ENCODE measurements around the gene ISLR.

The ISLR gene

DNA sequence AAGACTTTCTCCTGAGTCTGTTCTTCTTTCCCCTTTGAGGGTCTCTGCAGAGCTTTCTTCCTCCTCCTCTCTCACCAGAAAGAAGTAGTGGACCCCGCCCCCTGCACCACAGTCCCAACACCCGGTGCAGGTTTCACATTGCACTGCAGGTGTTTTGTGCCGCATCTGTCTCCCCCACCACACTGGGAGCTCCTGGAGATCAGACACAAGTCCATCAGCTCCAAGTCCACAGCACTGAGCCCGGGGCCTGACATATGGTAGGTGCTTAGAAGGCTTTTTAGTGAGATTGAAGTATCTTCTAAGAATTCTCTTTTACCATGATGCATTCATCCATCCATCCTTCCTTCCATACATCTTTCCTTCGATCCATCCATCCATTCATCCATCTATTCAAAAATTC is 19.2 kb downstream of the ISLR start:
- DNase-seq (ENCODE audit: low read depth in 2 of 3, low spot score in 1 of 3), result no peak

DNA sequence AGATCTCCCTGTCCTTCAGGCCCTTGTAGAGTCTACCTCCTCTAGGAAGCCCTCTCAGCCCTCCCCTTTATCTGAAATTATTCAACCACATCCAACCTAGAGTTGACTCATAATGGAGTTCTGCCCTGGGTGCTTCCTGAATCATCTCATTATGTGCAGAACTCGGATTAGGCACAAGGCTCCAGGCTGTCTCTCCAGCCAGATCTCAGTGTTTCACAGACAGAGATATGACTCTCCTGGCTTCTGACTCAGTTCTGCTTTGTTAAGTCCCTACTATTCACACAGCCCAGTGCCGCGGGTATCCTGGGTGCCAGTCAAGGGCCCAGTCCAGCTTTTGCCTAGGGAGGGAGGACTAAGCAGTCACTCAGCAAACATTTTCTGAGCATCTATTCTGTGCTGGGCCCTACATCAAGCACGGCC is 19.8 kb downstream of the ISLR start:
- no peak for DNase-seq (ENCODE audit: low read depth in 2 of 3, low spot score in 1 of 3)

DNA sequence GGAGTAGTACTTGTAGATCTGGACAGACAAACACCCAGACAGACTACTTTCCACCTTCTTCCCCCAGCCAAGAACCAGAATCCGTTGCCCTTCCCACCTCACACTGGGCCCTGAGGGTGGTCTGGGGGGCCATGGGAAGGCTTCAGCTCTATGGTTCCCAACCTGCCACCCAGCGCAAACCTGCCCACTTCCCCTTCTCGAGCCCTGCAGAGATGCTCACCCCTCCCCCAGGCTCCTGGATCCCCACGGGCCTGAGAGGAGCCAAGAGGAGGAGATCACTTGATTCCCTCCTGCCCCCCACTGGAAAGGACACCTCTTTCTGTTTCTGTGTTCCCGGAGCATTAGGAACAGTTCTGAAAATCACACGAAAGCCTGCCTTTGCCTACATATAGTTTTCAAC is 20.4 kb downstream of the ISLR start:
- DNase-seq (ENCODE audit: low read depth in 2 of 3, low spot score in 1 of 3), result no peak

DNA sequence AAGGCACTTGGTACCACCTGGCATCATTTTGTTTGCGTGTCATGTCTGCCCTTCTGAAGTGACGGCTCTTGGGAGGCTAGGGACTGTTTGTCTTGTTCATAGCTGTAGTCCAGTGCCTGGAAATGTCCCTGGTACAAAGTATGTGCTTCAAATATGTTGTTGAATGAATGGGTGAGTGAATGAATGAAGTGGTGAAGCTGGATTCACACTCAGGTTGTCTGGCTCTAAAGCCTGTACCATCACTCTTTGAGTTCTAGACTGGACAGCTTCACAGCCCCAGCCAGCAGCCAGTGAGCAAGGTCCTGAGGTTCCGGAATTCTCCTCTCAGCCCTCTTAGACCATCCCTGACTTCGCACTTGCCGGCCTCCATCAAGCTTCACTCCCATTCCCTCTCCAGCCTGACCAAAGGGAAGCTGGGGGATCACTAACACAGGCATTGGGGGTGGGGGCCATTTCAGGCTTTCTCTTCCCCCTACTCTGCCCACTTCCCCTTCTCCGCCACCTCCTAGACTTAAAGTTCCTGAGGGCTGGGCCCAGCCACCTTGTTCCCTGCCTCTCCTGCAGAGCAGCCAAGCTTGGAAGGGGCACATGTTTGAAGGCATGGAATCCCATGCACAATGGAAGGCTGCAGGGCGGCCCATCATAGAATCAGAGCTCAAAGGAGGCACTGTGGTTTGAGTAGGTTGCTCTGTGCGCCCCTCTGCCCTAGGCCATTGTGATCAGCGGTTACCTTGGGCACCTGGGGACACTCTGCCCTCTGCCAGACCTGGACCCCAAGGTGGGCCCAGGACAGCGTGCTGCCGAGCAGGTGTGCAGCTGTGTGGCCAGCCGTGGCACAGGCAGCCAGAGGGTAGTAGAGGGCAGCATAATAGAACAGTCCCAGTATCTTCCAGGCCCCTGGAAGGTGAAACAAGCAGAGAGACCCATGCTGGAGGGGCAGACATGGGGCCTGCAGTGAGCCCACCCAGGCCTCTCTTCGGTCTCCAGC is 21.4 kb downstream of the ISLR start:
- DNase-seq (ENCODE audit: low read depth in 2 of 3, low spot score in 1 of 3), result no peak

DNA sequence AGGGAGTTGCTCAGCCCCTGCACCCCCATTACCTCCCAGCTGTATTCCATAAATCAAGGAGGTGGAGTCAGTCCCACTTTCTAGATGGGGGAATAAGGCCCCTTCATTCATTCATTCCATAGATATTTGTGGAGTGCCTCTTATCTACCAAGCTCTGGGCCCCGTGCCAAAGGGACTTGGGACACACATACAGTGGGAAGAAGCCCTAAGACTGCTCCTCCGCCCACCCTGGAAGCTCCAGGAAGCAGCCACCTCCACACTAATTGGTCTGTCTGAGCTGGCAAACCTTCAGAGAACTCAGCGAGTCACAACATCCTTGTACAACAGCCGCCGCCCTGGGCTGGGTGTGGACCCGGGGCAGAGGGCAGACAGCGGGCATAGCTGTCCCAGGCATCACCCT is 22.7 kb downstream of the ISLR start:
- DNase-seq (ENCODE audit: low read depth in 2 of 3, low spot score in 1 of 3), result no peak

DNA sequence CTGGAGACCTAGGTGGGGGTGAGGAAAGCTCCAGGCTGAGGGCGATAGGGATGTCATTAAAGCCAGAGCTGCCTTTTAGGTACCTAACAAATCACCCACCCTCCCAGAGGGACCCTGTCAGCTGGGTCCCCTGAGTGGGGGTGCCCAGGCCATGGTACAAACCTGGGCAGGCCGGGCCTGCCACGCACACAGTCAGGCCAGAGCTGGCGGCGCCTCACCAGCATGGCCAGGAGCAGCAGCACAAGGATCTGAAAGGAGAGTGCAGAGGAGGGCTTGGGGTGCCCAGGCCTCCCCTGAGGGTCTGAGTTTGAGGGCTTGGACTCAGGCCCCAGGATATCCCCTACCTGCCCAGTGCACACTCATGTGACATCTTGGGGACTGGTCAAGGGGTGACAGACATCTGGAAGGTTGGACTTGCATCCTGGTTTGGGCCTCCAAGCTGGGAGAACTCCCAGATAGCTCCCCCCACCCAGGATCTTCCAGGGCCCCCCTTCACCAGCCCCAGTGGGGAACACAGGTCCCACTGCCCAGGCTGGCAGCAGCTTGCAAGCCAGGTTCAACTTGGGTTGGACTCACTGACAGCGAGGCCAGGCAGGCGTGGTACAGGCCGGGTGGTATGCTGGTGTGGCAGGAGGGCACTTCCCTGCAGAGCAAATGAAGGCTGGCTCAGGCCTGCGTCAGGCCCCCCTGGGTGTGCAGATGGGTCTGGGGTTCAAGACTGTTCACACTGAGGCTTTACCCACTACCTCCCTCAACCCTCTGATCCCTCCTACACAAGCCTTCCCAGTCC is 23.9 kb downstream of the ISLR start:
- no peak for DNase-seq (ENCODE audit: low read depth in 2 of 3, low spot score in 1 of 3)

DNA sequence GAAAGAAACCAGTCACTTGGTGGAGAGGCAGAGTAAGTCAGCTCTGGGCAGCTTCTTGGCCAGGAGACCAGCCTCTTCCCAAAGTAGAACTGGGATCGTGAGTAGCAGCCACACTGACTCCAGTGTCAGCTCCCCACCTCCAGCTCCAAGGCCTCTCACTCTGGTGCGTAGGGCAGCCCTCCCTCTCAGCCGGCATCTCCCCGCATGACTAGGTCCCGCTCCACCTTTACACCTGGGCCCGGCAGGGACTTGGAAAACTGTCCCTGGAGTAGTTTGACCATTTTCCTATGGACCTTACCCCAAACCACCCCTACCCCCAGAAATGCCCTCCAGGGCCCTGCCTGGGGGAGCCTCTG is 25.8 kb downstream of the ISLR start:
- DNase-seq (ENCODE audit: low read depth in 2 of 3, low spot score in 1 of 3), result no peak

DNA sequence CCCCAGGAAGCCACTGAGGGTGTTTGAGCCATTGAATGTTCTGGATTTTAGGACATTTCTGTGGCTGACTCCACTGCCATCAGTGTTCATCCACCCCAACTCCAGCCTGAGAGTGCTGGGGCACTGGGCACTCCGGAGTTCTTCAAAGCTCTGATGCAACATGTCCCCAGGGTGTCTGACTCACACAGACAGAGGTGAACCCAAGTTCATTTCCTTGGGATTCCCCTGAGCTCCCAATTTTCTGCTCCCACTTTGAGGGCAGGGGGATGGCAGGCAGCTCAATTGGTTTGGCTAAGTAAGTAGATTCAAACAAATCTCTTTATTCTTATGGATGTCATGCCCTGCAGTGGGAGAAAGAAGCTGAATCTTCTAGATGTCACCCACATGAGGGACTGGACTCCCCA is 26.9 kb downstream of the ISLR start:
- no peak for DNase-seq (ENCODE audit: low read depth in 2 of 3, low spot score in 1 of 3)

DNA sequence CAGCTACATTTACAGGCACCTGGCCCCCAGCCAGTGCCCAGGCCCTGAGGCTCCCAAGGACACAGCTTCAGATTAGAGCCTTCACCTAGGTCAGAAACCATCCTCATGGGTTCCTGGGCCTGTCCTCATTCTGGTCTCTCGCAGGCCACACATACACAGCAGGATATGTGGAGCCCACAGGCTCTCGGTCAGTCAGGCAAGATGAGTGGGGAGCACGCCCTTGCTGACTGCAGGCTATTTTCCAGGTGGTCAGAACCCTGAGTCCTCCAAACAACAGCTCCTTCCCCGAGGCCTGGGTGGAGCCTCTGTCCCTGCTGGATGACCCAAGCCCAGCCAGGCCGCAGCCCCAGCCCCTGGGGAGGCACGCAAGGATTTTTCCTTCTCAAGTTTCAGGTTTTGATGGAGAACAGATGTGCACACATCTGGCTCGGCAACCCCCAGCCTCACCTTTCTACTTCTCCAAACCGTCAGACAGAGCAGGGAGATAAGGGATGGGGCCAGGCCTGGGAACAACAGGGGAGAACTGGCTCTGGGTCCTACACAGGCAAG is 27.4 kb downstream of the ISLR start:
- DNase-seq (ENCODE audit: low read depth in 2 of 3, low spot score in 1 of 3), result no peak

DNA sequence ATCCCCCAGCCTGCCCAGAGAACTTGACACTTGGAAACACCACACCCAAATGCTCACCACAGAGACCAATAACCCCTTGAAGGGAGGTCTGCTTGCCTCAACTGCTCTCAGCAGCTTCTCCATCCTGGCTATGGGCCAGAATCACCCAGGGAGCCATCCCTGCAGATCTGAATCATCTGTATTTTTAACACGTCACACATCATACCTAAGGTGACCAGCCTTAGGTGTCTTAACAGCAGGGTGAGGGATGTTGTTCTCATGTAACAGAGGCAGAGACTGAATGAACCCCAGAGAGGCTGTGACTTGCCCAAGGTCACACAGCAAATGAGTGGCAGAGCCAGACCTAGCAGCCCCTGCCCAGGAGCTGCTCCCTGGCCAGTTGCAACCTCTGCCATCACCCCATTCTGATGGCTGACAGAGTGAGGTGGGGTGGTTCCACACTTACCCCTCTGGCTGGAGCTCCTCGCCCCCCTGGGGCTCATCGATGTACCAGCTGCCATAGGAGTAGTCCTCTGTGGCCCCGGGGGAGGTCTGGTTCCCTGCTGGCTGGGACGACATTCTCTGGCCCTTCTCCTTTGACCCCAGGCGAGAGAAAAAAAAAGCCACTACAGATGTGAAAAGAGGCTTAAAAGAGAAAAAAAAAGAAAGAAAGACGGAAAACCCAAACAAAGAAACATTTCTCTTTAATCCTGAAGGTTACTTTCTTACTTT is 28.4 kb downstream of the ISLR start:
- no peak for DNase-seq (ENCODE audit: low read depth in 2 of 3, low spot score in 1 of 3)

DNA sequence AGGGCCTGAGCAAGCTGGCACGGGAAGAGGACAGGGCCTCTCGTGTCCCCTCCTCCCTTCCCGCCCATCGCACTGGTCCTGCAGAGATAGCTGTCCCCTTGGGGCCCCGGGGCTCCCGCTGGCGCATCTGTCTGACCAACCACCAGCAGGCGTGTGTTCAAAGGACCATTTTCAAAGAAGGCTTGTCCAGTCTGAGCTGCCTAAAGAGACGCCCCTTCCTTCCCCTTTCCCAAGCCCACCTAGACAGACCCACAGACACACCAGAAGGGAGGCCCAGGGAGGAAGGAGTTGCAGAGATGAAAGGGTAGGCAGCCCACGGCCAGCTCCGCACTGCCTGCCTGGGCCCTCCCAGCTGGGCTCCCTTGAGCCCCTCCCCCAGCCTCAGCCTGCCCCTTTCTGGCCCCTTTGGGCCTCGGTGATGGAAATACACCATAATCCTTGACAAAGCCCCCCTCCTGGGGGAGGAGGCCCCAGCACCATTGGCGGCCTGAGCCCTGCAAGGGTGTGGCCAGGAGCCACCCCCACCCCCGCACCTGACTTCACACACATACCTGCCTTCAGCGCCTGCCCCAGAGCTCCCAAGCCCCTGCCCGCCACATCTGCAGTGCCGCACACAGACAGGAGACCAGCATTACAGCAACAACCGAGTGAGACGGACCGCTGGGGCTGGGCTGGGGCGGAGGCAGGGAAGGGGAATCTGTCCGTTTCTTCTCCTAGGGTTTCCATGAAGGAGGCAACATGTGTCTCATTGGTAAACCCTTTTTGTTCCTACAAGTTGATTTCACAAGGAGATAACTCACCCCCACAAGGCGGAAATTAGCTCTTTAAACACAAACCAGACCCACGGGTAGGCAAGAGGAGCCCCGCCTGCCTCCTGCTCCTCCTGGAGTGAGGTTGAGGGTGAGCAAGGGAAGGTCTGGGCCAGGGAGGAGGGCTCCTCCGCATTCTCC is 29.2 kb downstream of the ISLR start, which contains the start of gene STRA6:
Gene STRA6, minus strand, starts transcription at position 336 of the 950 bp plus-strand sequence. CDS start 520 bp downstream, outside the sequence.
- DNase-seq (ENCODE audit: low read depth in 2 of 3, low spot score in 1 of 3), result no peak

DNA sequence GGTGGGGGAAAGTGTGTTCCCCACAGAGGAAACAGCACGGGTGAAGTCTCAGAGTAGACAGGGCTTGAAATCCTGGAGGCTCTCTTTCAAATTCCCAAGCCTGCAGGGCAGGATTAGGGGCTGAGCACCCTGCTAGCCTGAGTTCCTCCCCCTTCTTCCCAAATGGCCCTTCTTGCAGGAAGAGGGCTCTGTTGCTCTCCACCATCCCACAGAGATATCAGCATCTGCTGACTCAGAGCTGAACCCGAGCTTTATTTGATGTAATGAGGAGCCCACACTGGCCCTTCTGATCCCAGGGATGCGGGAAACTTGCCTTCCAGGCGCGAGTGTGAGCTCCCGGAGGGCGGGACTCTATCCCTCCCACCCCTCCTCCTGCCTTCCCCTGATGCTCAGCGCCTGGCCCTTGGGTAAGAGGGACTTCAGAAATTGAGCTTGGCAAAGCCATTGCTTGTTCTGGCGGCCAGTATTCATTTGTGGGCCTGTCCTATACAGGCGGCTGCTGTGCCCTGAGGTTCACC is 30.5 kb downstream of the ISLR start:
- DNase-seq (ENCODE audit: low read depth in 2 of 3, low spot score in 1 of 3), result no peak

DNA sequence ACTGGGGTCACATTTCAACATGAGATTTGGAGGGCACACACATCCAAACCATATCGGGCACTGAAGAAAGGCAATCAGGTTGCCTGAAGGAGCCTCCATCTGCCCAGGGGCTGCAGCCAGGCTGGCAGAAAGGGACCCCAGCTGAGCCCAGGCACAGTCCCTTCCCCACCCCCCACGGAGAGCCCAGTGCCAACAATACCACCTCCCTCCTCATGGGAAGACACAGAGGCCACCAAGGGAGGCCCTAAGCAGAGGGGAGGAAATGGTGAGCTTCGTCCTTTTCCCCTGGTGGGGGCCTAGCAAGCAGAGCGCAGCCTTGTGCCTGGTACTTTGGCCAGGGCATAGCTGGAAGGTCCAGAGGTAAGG is 32.1 kb downstream of the ISLR start:
- no peak for DNase-seq (ENCODE audit: low read depth in 2 of 3, low spot score in 1 of 3)

DNA sequence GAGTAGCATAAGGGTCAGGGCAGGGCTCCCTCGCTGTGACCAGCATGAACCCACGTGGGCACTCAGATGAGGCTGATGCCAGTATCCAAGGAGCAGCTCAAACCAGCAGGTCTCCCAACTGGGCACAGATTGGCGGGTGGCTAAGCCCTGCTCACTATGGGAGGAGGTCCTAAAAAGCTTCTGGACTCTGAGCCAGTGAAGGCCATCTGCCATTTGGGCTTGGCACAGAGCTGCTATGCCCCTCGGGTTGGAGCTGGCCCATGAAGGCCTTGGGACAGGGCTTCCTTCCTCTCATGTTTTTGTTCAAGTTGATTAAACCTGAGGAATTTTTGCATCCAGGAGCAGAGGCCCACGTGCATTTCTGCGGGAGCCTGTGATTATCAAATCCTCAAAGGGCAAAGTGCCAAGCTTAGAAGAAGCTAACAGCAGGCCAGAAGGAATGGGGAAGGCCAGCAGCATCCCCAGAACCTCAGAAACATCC is 33.3 kb downstream of the ISLR start:
- no peak for DNase-seq (ENCODE audit: low read depth in 2 of 3, low spot score in 1 of 3)

DNA sequence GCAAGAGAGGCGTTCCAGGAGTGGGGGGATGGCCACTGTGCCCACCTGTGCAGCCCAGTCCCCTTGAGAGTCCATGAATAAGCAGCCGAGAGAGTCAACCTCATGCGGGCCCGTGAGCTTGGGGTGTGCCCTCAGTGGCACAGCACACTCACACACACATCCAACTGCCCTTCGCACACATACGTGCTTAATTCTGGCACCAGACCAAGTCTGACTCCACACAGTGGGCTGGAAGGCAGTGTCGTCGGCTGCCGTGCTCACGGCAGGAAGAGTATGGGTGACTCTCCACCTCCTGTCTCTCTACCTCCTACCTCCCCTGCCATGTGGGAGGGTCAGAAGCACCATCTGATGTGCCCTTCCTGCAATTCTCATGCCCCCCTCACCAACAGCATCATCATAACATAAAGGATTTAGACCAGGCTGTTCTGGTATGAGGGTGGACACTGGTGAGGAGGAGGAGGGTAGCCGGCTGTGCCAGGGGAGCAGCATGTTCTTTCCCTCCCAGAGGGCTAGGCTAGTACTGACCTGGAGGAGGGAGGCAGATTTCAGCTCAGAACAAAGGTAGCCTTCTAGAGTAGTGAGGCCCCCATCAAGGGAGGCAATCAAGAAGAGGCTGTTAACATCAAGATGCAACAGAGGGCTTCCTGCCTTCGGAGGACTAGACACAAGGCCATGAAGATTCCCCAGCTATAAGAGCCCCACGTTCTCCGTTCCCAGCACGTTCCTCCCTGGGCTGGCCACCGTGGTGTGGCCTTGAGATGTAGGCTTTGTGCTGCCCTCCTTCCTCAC is 34.3 kb downstream of the ISLR start:
- DNase-seq (ENCODE audit: low read depth in 2 of 3, low spot score in 1 of 3), result no peak

DNA sequence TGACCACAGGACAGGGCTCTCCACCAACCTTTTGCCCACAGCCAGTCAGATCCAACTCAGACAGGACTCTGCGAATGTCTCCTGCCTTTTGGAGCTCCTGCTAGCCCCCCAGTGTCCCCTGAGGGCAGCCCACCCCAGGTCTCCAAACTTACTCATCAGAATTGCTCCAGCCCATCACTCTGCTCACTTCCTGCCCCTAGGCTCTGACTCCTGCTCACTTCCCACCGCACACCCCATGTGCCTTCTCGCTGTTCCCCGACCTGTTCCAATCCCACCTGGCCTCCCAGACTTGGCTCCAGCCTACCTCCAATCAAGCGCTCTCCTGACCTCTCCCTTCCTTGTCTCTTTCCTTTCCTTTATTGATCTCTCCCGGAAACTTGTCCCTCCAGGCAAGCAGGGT is 35.0 kb downstream of the ISLR start:
- no peak for DNase-seq (ENCODE audit: low read depth in 2 of 3, low spot score in 1 of 3)

DNA sequence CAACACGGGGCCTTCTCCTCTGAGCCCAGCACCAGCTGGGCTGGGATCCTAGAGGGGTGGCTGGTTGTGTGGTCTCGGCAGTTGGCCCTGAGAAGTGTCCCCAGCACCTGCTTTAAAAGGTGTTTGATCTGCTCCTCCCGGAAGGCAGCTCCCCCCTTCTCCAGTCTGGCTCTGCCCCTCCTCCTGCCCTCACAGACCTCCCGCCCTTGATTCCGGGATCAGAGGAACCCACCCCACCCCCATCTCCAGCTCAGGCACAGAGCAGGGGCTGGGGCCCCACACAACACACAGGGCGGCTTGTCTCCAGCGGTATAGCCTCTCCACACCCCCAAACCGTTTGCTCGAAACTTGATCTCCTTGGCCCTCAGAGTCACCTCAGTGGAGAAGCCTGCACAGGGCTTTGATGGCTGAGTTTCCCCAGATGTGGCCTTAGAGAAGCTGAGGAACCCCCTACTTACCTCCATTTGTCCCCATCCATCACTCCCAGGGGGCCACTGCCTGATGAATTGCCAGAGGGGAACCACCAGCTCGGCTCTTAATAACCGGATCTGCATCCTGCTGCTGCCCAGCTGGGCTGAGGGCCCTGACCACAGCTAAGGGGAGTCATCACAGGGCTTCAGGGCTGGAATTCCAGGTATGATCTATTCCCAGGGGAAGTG is 35.5 kb downstream of the ISLR start:
- no peak for DNase-seq (ENCODE audit: low read depth in 2 of 3, low spot score in 1 of 3)

DNA sequence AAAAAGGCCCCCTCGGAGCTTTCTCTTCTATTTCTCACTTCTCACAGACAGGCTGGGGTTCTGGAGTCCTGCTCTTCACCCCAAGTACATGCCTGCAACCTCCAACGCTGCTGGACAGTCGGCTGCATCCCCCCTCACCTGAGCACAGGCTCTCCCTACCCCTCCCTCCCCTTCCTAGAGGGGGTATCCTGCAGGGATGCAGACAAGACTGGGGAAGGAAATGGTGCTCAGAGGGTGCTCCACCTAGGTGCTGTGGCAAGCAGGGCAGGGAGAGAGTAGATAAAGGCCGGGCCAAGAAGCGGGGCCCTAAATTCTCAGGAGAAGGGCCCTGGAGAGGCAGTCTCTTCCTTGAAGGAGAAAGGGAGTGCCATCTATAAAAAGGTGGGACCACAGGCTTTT is 36.0 kb downstream of the ISLR start:
- DNase-seq (ENCODE audit: low read depth in 2 of 3, low spot score in 1 of 3), result no peak

All from stimulated activated CD4-positive, alpha-beta T cell treated with anti-CD3 and anti-CD28 coated beads, Interleukin-12 subunit alpha, Interleukin-12 subunit beta, amount 100 ng/mL, for 48 hours (primary cell).